ENCODE measurements around the gene MCRS1. TPM values are rescaled to one million over a fixed set of nuclear protein-coding genes. Genes with fewer than 3 reads are reported as not detected.
"Not testable (repeated sequence)": the region's sequence is repeated elsewhere in the genome, so short reads cannot be mapped to it uniquely, and the experiment has no call there.

Gene MCRS1
- total RNA-seq, 1 donor from 2014 or later: 55.4 TPM

- DNase-seq (ENCODE audit: low spot score): no peak
These were observed 52.7 kb downstream of the MCRS1 start for GRCh38 chr12:49515266-49515665.

GRCh38 chr12:49512546-49512945 is 55.4 kb downstream of the MCRS1 start:
- DNase-seq (ENCODE audit: low spot score): no peak

- DNase-seq (ENCODE audit: low spot score): no peak
These were observed 56.5 kb downstream of the MCRS1 start for GRCh38 chr12:49511410-49511809.

GRCh38 chr12:49509681-49510080 is 58.3 kb downstream of the MCRS1 start:
- not testable (repeated sequence) for DNase-seq (ENCODE audit: low spot score)

Other genes starting within 250 kb of the MCRS1 start
- 1.3 TPM for gene TROAP, start 244.9 kb downstream of the MCRS1 start, total RNA-seq
- not detected for gene C1QL4, start 231.0 kb downstream of the MCRS1 start, total RNA-seq
- 0.16 TPM for gene DNAJC22, start 221.3 kb downstream of the MCRS1 start, total RNA-seq
- gene SPATS2, start 200.7 kb downstream of the MCRS1 start, total RNA-seq: 20.0 TPM
- gene KCNH3, start 29.1 kb downstream of the MCRS1 start, total RNA-seq: 1.1 TPM
- gene FAM186B, start 37.5 kb upstream of the MCRS1 start, total RNA-seq: 1.2 TPM
- 44.4 TPM for gene PRPF40B, start 55.4 kb upstream of the MCRS1 start, total RNA-seq
- 12.6 TPM for gene FMNL3, start 139.3 kb upstream of the MCRS1 start, total RNA-seq
- 603 TPM for gene TMBIM6, start 173.4 kb upstream of the MCRS1 start, total RNA-seq

Data from ureter (tissue), 1 donor.